ENCODE results near the gene TUBGCP6. TPM values are rescaled to one million over a fixed set of nuclear protein-coding genes. Genes with fewer than 3 reads are reported as not detected.

The TUBGCP6 gene
- total RNA-seq, 1 donor from 2014 or later = 26.3 TPM

DNA sequence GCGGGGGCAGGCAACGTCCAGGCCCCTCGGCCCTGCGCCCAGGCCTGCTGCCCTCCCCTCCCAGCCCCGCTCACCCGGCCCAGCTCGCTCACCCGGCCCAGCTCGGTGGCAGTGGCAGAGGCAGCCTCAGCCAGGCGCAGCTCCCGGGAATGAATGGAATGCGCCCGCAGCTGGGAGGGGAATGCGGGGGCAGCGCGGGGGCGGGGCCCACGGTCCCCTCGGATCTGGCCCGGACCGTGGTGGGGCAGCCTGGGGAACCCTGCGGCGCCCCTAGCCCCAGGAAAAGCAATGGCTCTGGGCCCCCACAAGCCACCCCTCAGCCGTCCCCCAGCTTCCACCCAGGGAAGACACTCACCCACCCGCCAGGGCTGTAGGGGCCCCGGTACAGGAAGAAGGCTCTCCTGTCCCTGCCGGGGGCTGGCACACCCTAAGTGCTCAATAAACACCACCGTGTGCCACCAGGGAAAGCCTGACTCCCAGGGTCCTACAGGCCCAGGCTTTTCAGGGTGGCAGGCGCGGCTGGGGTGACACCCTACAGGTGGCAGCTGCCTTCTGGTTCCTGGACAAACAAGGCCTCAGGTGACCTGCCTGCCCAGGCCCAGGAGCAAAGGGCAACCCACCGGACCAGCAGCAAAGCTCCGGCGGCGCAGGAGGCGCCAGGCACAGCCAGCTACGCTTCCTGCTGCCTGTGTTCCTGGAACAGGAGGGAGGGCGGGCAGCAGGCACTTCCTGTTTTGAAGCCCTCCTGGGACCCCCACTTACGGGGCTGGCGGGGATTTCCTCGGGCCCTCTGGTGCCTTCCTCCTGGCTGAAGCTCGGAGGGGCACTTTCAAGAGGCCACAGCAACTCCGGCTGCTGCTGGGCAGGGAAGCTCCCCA, 48.9 kb upstream of the TUBGCP6 start:
- FAIRE-seq (no peak), DNase-seq (ENCODE audit: low read depth) (peak; percentile 64)
- Histone ChIP-seq H3K27me3 (ENCODE audit: insufficient read depth, low read length) (no peaks in the 10 kb centered on the region), H3K4me2 (ENCODE audit: low read length) (peak overlapping the region; percentile 85), H3K27ac (ENCODE audit: low read depth, low read length) (peak overlapping the region; percentile 80), H3K79me2 (ENCODE audit: insufficient read depth, low read length) (peaks cover 99% of the 10 kb centered on the region), H4K20me1 (ENCODE audit: insufficient read depth, low read length) (peaks cover 98% of the 10 kb centered on the region), H3K36me3 (ENCODE audit: insufficient read depth, low read length) (peaks cover 3% of the 10 kb centered on the region), H3K4me3 (ENCODE audit: insufficient read depth, low read depth, low read length) (no peak overlapping the region), H2AFZ (ENCODE audit: low read depth, low read length) (no peak overlapping the region), H3K9ac (ENCODE audit: low read length) (peak overlapping the region; percentile 79), H3K4me1 (ENCODE audit: insufficient read depth, low read length) (peaks cover 29% of the 10 kb centered on the region), H3K9me3 (ENCODE audit: insufficient read depth, low read depth, low read length) (no peaks in the 10 kb centered on the region)
- H3K36me3 Mint-ChIP-seq (ENCODE audit: low read depth, unreplicated experiment) = peaks cover 2% of the 10 kb centered on the region
- H3K4me3 Mint-ChIP-seq (ENCODE audit: unreplicated experiment) = no peak overlapping the region
- peak overlapping the region; percentile 78 for H3K27ac Mint-ChIP-seq (ENCODE audit: unreplicated experiment)
- H3K27me3 Mint-ChIP-seq (ENCODE audit: low read depth, unreplicated experiment) = no peaks in the 10 kb centered on the region
- H3K9me3 Mint-ChIP-seq (ENCODE audit: unreplicated experiment) = no peaks in the 10 kb centered on the region
- no peak for TF ChIP-seq CTCF (IDR thresholded peaks at IDR 0.05; ENCODE audit: insufficient read depth, low read depth, low read length)
- TF ChIP-seq EZH2 (IDR thresholded peaks at IDR 0.05; ENCODE audit: insufficient read depth, low read length) = no peak
- peaks cover 25% of the 10 kb centered on the region for H3K4me1 Mint-ChIP-seq (ENCODE audit: low read depth, unreplicated experiment)

- Histone ChIP-seq H3K79me2 (ENCODE audit: insufficient read depth, low read length) (peaks cover 99% of the 10 kb centered on the region), H3K9ac (ENCODE audit: low read length) (peak overlapping the region; percentile 79)
- peak overlapping the region; percentile 69 for H3K4me3 Mint-ChIP-seq (ENCODE audit: unreplicated experiment)
These were observed 48.0 kb upstream of the TUBGCP6 start for GRCh38 chr22:50292643-50293440.

More at GRCh38 chr22:50292643-50293440, 48.0 kb upstream of the TUBGCP6 start:
- no peak overlapping the region for H2AFZ ChIP-seq (ENCODE audit: low read depth, low read length)
- no peaks in the 10 kb centered on the region for H3K27me3 ChIP-seq (ENCODE audit: insufficient read depth, low read length)
- H3K4me1 ChIP-seq (ENCODE audit: insufficient read depth, low read length) = peaks cover 29% of the 10 kb centered on the region
- Mint-ChIP-seq H3K4me1 (ENCODE audit: low read depth, unreplicated experiment) (peaks cover 25% of the 10 kb centered on the region), H3K27ac (ENCODE audit: unreplicated experiment) (peak overlapping the region; percentile 56), H3K9me3 (ENCODE audit: unreplicated experiment) (no peaks in the 10 kb centered on the region), H3K27me3 (ENCODE audit: low read depth, unreplicated experiment) (no peaks in the 10 kb centered on the region), H3K36me3 (ENCODE audit: low read depth, unreplicated experiment) (peaks cover 2% of the 10 kb centered on the region)
- peak overlapping the region; percentile 80 for H3K27ac ChIP-seq (ENCODE audit: low read depth, low read length)
- TF ChIP-seq CTCF (IDR thresholded peaks at IDR 0.05; ENCODE audit: insufficient read depth, low read depth, low read length) (no peak), EZH2 (IDR thresholded peaks at IDR 0.05; ENCODE audit: insufficient read depth, low read length) (no peak)
- peaks cover 98% of the 10 kb centered on the region for H4K20me1 ChIP-seq (ENCODE audit: insufficient read depth, low read length)
- no peaks in the 10 kb centered on the region for H3K9me3 ChIP-seq (ENCODE audit: insufficient read depth, low read depth, low read length)
- H3K36me3 ChIP-seq (ENCODE audit: insufficient read depth, low read length) = peaks cover 6% of the 10 kb centered on the region
- peak overlapping the region; percentile 85 for H3K4me2 ChIP-seq (ENCODE audit: low read length)
- peak overlapping the region; percentile 34 for H3K4me3 ChIP-seq (ENCODE audit: insufficient read depth, low read depth, low read length)
- no peak for DNase-seq (ENCODE audit: low read depth)
- FAIRE-seq = no peak
